IMR-90 (cell line): Measurements from ENCODE around the gene DIP2C. TPM values are rescaled to one million over a fixed set of nuclear protein-coding genes. Genes with fewer than 3 reads are reported as not detected.

Source experiments
- ATAC-seq: fragments of 200-7000 bp; cut with Tn5 transposase; 2 replicates; pipeline ENCODE4 v1.9.1; 2020; ENCODE audit warnings: low read depth, mild to moderate bottlenecking, moderate library complexity
- BruUV-seq: library from RNA; stranded (reverse); fragments of 400-500 nt; replicated peaks from 2 replicates; lab custom pipeline; 2021; lab: Mats Ljungman, UMichigan
- CTCF ChIA-PET: fragments of 300-600 bp; formaldehyde crosslinking; extraction: SDS; loops from one replicate; lab custom pipeline; 2021; ENCODE audit warnings: antibody characterized with exemption; lab: Yijun Ruan, JAX
- POLR2A ChIA-PET: fragments of 300-600 bp; sonication (Branson Sonifier 250); formaldehyde crosslinking; loops from one replicate; lab custom pipeline; 2022; ENCODE audit warnings: antibody characterized with exemption; ENCODE audit not compliant: unreplicated experiment; lab: Charles Lee
- DNase-seq: peaks from one replicate; pipeline ENCODE4 v3.0.0; 2013
- H2AFZ ChIP-seq: replicated peaks from 2 replicates; pipeline ENCODE3; 2013; ENCODE audit warnings: low read length, mild to moderate bottlenecking; ENCODE audit not compliant: poor library complexity
- H2AK5ac ChIP-seq: 2 replicates; pipeline ENCODE4 v1.6.1; 2013; ENCODE audit warnings: low read depth, low read length, inconsistent platforms
- H2AK9ac ChIP-seq: replicated peaks from 2 replicates; pipeline ENCODE3; 2013; ENCODE audit warnings: mild to moderate bottlenecking, low read depth, low read length, moderate library complexity; ENCODE audit not compliant: poor library complexity
- H2BK120ac ChIP-seq: 2 replicates; pipeline ENCODE4 v1.6.1; 2013; ENCODE audit warnings: low read depth, low read length, inconsistent platforms
- H2BK15ac ChIP-seq: 3 replicates; pipeline ENCODE4 v1.6.1; 2013; ENCODE audit warnings: low read depth, low read length, inconsistent platforms
- H2BK20ac ChIP-seq: 2 replicates; pipeline ENCODE4 v1.6.1; 2013; ENCODE audit warnings: low read depth, mild to moderate bottlenecking, inconsistent platforms, low read length, moderate library complexity
- H2BK5ac ChIP-seq: 2 replicates; pipeline ENCODE4 v1.6.1; 2013; ENCODE audit warnings: mild to moderate bottlenecking, low read depth, low read length, inconsistent platforms; ENCODE audit not compliant: poor library complexity, severe bottlenecking
- H3K14ac ChIP-seq: replicated peaks from 2 replicates; pipeline ENCODE4 v1.6.1; 2013; ENCODE audit warnings: low read depth, low read length, inconsistent platforms
- H3K18ac ChIP-seq: 2 replicates; pipeline ENCODE4 v1.6.1; 2013; ENCODE audit warnings: low read depth, low read length, control low read depth
- H3K23ac ChIP-seq: 2 replicates; pipeline ENCODE4 v1.6.1; 2013; ENCODE audit warnings: low read depth, low read length, inconsistent platforms
- H3K27ac ChIP-seq: 2 replicates; pipeline ENCODE4 v1.5.1; 2013; ENCODE audit warnings: mild to moderate bottlenecking, control low read depth, low read length; ENCODE audit not compliant: insufficient read depth
- H3K27me3 ChIP-seq: 2 replicates; pipeline ENCODE4 v1.6.1; 2013; ENCODE audit warnings: low read length; ENCODE audit not compliant: control insufficient read depth, insufficient read depth
- H3K36me3 ChIP-seq: 2 replicates; pipeline ENCODE4 v1.6.1; 2013; ENCODE audit warnings: low read length, mixed read lengths; ENCODE audit not compliant: control insufficient read depth, insufficient read depth
- H3K4ac ChIP-seq: 2 replicates; pipeline ENCODE4 v1.6.1; 2013; ENCODE audit warnings: low read depth, low read length, inconsistent platforms
- H3K4me1 ChIP-seq: 2 replicates; pipeline ENCODE4 v1.6.1; 2013; ENCODE audit warnings: low read length, mixed read lengths; ENCODE audit not compliant: control insufficient read depth, insufficient read depth
- H3K4me2 ChIP-seq: 2 replicates; pipeline ENCODE4 v1.6.1; 2013; ENCODE audit warnings: low read depth, mild to moderate bottlenecking, control low read depth, low read length, moderate library complexity
- H3K4me3 ChIP-seq: 2 replicates; pipeline ENCODE4 v1.5.1; 2013; ENCODE audit warnings: low read depth, mild to moderate bottlenecking, control low read depth, low read length, moderate library complexity; ENCODE audit not compliant: insufficient read depth
- H3K56ac ChIP-seq: 2 replicates; pipeline ENCODE4 v1.6.1; 2013; ENCODE audit warnings: low read length, inconsistent platforms; ENCODE audit not compliant: insufficient read depth; ENCODE audit errors: extremely low read depth
- H3K79me1 ChIP-seq, 2 experiments: 2 replicates each; pipeline ENCODE4 v1.6.1; 2013; ENCODE audit warnings: low read length in 2 of 2, inconsistent platforms in 1 of 2, low read depth in 1 of 2
- H3K9ac ChIP-seq: 2 replicates; pipeline ENCODE4 v1.6.1; 2013; ENCODE audit warnings: low read depth, low read length, control low read depth
- H3K9me1 ChIP-seq: 2 replicates; pipeline ENCODE4 v1.6.1; 2013; ENCODE audit warnings: low read length, inconsistent platforms; ENCODE audit not compliant: insufficient read depth
- H3K9me3 ChIP-seq: 2 replicates; pipeline ENCODE4 v1.6.1; 2013; ENCODE audit warnings: low read length; ENCODE audit not compliant: control insufficient read depth, insufficient read depth
- H4K20me1 ChIP-seq: 2 replicates; pipeline ENCODE4 v1.6.1; 2013; ENCODE audit warnings: low read length, inconsistent platforms; ENCODE audit not compliant: insufficient read depth
- H4K5ac ChIP-seq: 2 replicates; pipeline ENCODE4 v1.6.1; 2013; ENCODE audit warnings: mild to moderate bottlenecking, low read depth, low read length, control low read depth
- H4K8ac ChIP-seq, 2 experiments: 2 replicates each; pipeline ENCODE4 v1.6.1; 2013; ENCODE audit warnings: low read depth in 2 of 2, low read length in 2 of 2, control low read depth in 1 of 2, inconsistent platforms in 1 of 2
- H4K91ac ChIP-seq: 2 replicates; pipeline ENCODE4 v1.6.1; 2013; ENCODE audit warnings: low read depth, low read length, inconsistent platforms; ENCODE audit not compliant: insufficient read depth
- BHLHE40 ChIP-seq: fragments of 150-350 bp; IDR thresholded peaks from 2 replicates; pipeline ENCODE4 v1.6.1; 2016; ENCODE audit warnings: mild to moderate bottlenecking, low read depth, low read length
- CEBPB ChIP-seq: IDR thresholded peaks from 2 replicates; pipeline ENCODE4 v1.6.1; 2012; ENCODE audit warnings: low read depth, low read length, improper control_type of control experiment
- CHD1 ChIP-seq: IDR thresholded peaks from 2 replicates; pipeline ENCODE4 v1.6.1; 2012; ENCODE audit warnings: low read depth, low read length, improper control_type of control experiment
- CTCF ChIP-seq: conservative IDR thresholded peaks from 2 replicates; pipeline ENCODE4 v1.5.1; 2012; ENCODE audit warnings: mild to moderate bottlenecking, low read depth, low read length, improper control_type of control experiment
- ELK1 ChIP-seq: fragments of 150-350 bp; IDR thresholded peaks from 2 replicates; pipeline ENCODE4 v1.6.1; 2016; ENCODE audit warnings: low read depth, mild to moderate bottlenecking, low read length, moderate library complexity, borderline replicate concordance
- FOS ChIP-seq: fragments of 150-350 bp; IDR thresholded peaks from 2 replicates; pipeline ENCODE4 v1.6.1; 2016; ENCODE audit warnings: low read depth, low read length
- MAFK ChIP-seq: IDR thresholded peaks from 2 replicates; pipeline ENCODE4 v1.6.1; 2012; ENCODE audit warnings: low read depth, low read length, improper control_type of control experiment
- MAZ ChIP-seq: IDR thresholded peaks from 2 replicates; pipeline ENCODE4 v1.6.1; 2012; ENCODE audit warnings: low read depth, mild to moderate bottlenecking, low read length, improper control_type of control experiment, moderate library complexity, borderline replicate concordance
- MXI1 ChIP-seq: IDR thresholded peaks from 2 replicates; pipeline ENCODE4 v1.6.1; 2012; ENCODE audit warnings: low read depth, mild to moderate bottlenecking, low read length, moderate library complexity, borderline replicate concordance
- NFE2L2 ChIP-seq: fragments of 150-350 bp; IDR thresholded peaks from 2 replicates; pipeline ENCODE4 v1.6.1; 2016; ENCODE audit warnings: low read depth, mild to moderate bottlenecking, low read length
- POLR2A ChIP-seq: IDR thresholded peaks from 2 replicates; pipeline ENCODE4 v1.6.1; 2012; ENCODE audit warnings: mild to moderate bottlenecking, low read depth, low read length
- RAD21 ChIP-seq: IDR thresholded peaks from 2 replicates; pipeline ENCODE4 v1.6.1; 2012; ENCODE audit warnings: low read length, improper control_type of control experiment
- RCOR1 ChIP-seq: IDR thresholded peaks from 2 replicates; pipeline ENCODE4 v1.6.1; 2012; ENCODE audit warnings: mild to moderate bottlenecking, low read length, improper control_type of control experiment; ENCODE audit not compliant: insufficient replicate concordance
- RFX5 ChIP-seq: IDR thresholded peaks from 2 replicates; pipeline ENCODE4 v1.8.0; 2012; ENCODE audit warnings: low read depth, mild to moderate bottlenecking, low read length, moderate library complexity
- SMC3 ChIP-seq: fragments of 150-350 bp; IDR thresholded peaks from 2 replicates; pipeline ENCODE4 v1.6.1; 2016; ENCODE audit warnings: low read depth, mild to moderate bottlenecking, antibody characterized with exemption, low read length, moderate library complexity
- USF2 ChIP-seq: fragments of 150-350 bp; IDR thresholded peaks from 2 replicates; pipeline ENCODE4 v1.6.1; 2017; ENCODE audit warnings: mild to moderate bottlenecking, antibody characterized with exemption, low read length, low read depth
- WGBS, 2 experiments: methylation state at CpG; one replicate each; pipeline versions ENCODE4 v1.1.5 to v1.1.7; 2013; ENCODE audit warnings: missing lambda C conversion rate in 2 of 2; ENCODE audit not compliant: insufficient read length in 1 of 2; ENCODE audit errors: extremely low coverage in 2 of 2; 5-methylcytosine and 5-hydroxymethylcytosine counted together
- dilution Hi-C: fragments of 300-500 bp; cut with HindIII; formaldehyde crosslinking; loops from one replicate; pipeline ENCODE4 v1.14.3; 2018; ENCODE audit warnings: low sequenced_read_pairs; ENCODE audit not compliant: unreplicated experiment
- in situ Hi-C: fragments of 300-500 bp; cut with MboI; formaldehyde crosslinking; loops from 3 replicates; pipeline ENCODE4 v1.14.3; 2019; ENCODE audit warnings: low sequenced_read_pairs, inconsistent platforms, mixed read lengths
- intact Hi-C: fragments of 100-400 bp; cut with micrococcal nuclease; formaldehyde crosslinking; loops from 2 replicates; pipeline ENCODE4 v1.10.0; 2022
- polyA plus RNA-seq, 3 experiments: library from polyadenylated mRNA; depleted of rRNA; stranded (reverse); fragments of >200 nt; gene quantifications; 2 replicates each; pipeline ENCODE4 v1.2.3, GENCODE V29; 2012; ENCODE audit warnings: low replicate concordance in 1 of 3
- total RNA-seq: library from RNA; depleted of rRNA; stranded (reverse); fragments of >200 nt; gene quantifications from 2 replicates; pipeline ENCODE4 v1.2.3, GENCODE V29; 2012

Gene DIP2C
- total and polyA plus RNA-seq, 2 of the 4 experiments (the other 2 are of a cell fraction), result 8.6 to 17.3 TPM

GRCh38 chr10:413662-414071 is 275.8 kb downstream of the DIP2C start:
- POLR2A ChIA-PET, result no interaction called here
- no peak overlapping the region for H4K5ac ChIP-seq
- H3K4me3 ChIP-seq, result no peak overlapping the region
- peaks cover 3% of the 10 kb centered on the region; the same call in 1 of the 2 replicates for H4K20me1 ChIP-seq
- H2BK20ac ChIP-seq, result no peak overlapping the region
- no peak overlapping the region for H4K8ac ChIP-seq
- H3K27me3 ChIP-seq, result no peaks in the 10 kb centered on the region
- CTCF ChIA-PET, result no interaction called here
- H2AK5ac ChIP-seq, result no peak overlapping the region
- 79% methylated on average over 12 of the region's 26 CpGs; no CpG with 5 or more reads in 1 of the 2 experiments for WGBS, 2 experiments
- H3K4ac ChIP-seq, result no peak overlapping the region
- no TSS peak for BruUV-seq
- H3K9ac ChIP-seq, result no peak overlapping the region
- no peak overlapping the region for H2AK9ac ChIP-seq
- peaks cover 14 to 18% of the 10 kb centered on the region in 2 experiments; a peak in 2 of 4 replicates for H3K79me1 ChIP-seq
- dilution Hi-C loops (no loop called here), intact Hi-C loops (no loop called here), in situ Hi-C loops (no loop called here)
- no peak overlapping the region for H2BK5ac ChIP-seq
- no peak overlapping the region for H2BK120ac ChIP-seq
- no peaks in the 10 kb centered on the region for H3K4me1 ChIP-seq
- no peak overlapping the region for H3K27ac ChIP-seq
- no peak overlapping the region for H3K23ac ChIP-seq
- no peak overlapping the region for H3K4me2 ChIP-seq
- H2AFZ ChIP-seq, result no peak overlapping the region
- H4K91ac ChIP-seq, result no peak overlapping the region
- peaks cover 49% of the 10 kb centered on the region for H3K36me3 ChIP-seq
- H3K9me1 ChIP-seq, result no peaks in the 10 kb centered on the region
- no peak for TF ChIP-seq CHD1
- no peak for TF ChIP-seq USF2
- TF ChIP-seq MAFK, result no peak
- TF ChIP-seq POLR2A, result no peak
- TF ChIP-seq ELK1, result no peak
- no peak for TF ChIP-seq FOS
- TF ChIP-seq BHLHE40, result no peak
- TF ChIP-seq SMC3, result no peak
- no peak for TF ChIP-seq CTCF
- TF ChIP-seq RAD21, result no peak
- TF ChIP-seq RCOR1, result no peak
- no peak for TF ChIP-seq CEBPB
- TF ChIP-seq NFE2L2, result no peak
- TF ChIP-seq MAZ, result no peak
- no peak for TF ChIP-seq RFX5
- no peak for TF ChIP-seq MXI1
- ATAC-seq (no peak), DNase-seq (no peak)
- H3K14ac ChIP-seq, result no peak overlapping the region
- H3K18ac ChIP-seq, result no peak overlapping the region
- H3K9me3 ChIP-seq, result no peaks in the 10 kb centered on the region
- H2BK15ac ChIP-seq, result no peak overlapping the region
- no peak overlapping the region for H3K56ac ChIP-seq
